DMS114 treated with DMSO at 0.1 percent for 48 hours (cell line): ENCODE data around the gene ATAD3C.

Experiments used
- DNase-seq: peaks from one replicate; lab custom pipeline; 2025; ENCODE audit not compliant: unreplicated experiment; lab: John Stamatoyannopoulos, UW

Gene ATAD3C

GRCh38 chr1:1430114-1430982, 19.1 kb upstream of the ATAD3C start:
- no peak for DNase-seq

DNA sequence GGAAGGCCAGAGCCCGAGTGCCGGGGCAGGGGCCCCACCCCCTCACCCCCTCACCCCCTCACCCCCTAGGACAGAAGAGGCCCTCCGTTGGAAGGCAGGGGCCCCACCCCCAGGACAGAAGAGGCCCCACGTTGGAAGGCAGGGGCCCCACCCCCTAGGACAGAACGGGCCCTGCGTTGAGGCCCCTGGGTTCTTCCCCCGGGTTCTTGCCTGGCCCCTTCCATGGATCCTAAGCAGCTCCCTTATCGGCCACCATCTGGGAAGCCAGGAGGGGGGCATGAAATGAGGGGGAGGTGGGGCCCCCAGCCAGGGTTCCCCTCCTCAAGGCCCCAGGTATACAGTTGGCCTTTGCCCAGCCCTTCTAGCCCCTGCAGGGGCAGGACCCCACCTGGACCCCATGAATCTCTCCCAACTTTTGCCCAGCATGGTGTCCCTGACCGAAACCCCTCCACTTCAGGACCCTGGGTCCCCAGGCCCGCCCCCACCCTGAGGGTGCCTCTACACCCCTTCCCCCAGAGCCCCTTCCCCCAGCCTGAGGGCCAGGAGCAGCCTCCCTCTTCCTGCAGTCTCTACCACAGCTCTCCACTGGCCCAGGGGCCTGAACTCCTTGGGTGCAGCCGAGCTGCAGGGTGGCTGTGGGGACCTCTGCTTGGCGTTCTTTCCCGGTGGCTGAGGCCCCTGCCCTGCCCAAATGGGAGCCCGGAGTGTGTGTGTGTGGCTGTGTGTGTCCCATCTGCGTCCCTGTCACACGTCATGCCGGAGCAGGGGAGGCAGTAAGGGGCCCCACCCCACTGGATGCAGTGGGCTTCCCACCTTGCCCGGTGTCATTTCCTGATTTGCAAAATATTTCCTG, 18.3 kb upstream of the ATAD3C start:
- no peak for DNase-seq

DNA sequence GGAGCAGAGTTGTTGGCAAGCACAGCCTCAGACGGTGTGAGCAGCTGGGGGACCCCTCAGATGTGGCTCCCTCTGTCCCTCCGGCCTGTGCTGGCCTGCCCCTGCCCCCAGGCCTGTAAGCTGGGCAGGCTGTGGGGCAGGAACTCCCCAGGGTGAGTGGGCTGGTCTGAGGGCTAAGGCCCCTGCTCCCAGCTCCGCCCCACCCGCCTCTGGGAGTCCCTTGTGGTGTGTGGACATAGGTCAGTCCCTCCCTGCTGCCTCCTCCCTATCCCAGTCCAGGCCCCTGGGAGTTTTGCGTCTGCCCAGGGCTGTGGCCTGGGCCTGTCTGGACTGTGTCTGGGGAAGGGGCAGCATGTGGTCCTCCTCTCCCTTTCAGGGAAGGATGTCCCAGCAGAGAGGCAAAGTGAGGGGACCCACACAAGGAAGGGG, 17.6 kb upstream of the ATAD3C start:
- DNase-seq = no peak

- DNase-seq = no peak
These were observed 17.1 kb upstream of the ATAD3C start for GRCh38 chr1:1432274-1432950.

GRCh38 chr1:1432951-1433803, 16.3 kb upstream of the ATAD3C start:
- no peak for DNase-seq

GRCh38 chr1:1433804-1434130, 15.7 kb upstream of the ATAD3C start:
- DNase-seq = no peak

- no peak for DNase-seq
These were observed 15.2 kb upstream of the ATAD3C start for GRCh38 chr1:1434131-1434823.

DNA sequence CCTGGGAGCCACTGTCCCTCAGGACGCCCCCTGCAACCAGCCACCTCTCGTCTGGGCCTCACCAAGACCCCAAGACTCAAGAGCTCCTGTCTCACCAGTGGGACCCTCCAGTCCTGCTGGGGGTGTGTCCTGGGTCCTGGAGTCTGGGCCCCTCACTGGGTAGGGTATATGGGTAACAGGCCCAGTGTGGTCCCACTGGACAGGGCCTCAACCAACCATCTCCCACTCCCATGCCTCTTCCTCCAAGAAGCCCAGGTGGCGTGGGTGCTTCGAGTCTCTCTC, 14.7 kb upstream of the ATAD3C start:
- DNase-seq = no peak

- no peak for DNase-seq
These were observed 14.2 kb upstream of the ATAD3C start, which contains the start of gene VWA1 for GRCh38 chr1:1435106-1435903. Gene VWA1, plus strand, starts transcription at chr1:1435690. Its CDS starts 59 bp downstream, at chr1:1435749.

- DNase-seq = no peak
These were observed 13.4 kb upstream of the ATAD3C start for GRCh38 chr1:1435911-1436629.

GRCh38 chr1:1436630-1437032, 12.9 kb upstream of the ATAD3C start:
- DNase-seq = no peak

GRCh38 chr1:1437033-1437903, 12.2 kb upstream of the ATAD3C start:
- no peak for DNase-seq

DNA sequence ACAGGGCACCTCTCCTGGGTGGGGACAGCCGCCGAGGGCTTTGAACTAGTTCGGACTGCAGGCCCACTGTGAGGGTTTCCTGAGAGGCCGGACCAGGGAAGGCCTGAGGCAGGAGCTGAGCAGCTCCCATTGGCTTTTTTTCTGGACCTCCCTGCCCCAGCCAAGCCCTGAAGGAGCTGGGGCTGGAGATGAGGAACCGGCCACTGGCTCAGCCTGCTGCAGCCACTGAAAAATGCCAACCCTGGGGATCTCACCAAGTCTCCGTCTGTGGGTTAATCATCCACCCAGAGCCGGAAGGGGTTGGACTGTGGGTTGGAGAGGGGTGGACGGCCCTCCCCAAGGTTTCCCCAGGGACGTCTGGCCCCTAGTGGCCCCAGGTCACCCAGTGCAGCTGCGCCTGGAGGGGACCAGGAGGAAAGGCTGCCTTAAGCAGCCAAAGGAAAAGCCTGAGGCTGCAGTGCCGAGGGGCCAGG, 11.5 kb upstream of the ATAD3C start:
- DNase-seq = no peak

DNA sequence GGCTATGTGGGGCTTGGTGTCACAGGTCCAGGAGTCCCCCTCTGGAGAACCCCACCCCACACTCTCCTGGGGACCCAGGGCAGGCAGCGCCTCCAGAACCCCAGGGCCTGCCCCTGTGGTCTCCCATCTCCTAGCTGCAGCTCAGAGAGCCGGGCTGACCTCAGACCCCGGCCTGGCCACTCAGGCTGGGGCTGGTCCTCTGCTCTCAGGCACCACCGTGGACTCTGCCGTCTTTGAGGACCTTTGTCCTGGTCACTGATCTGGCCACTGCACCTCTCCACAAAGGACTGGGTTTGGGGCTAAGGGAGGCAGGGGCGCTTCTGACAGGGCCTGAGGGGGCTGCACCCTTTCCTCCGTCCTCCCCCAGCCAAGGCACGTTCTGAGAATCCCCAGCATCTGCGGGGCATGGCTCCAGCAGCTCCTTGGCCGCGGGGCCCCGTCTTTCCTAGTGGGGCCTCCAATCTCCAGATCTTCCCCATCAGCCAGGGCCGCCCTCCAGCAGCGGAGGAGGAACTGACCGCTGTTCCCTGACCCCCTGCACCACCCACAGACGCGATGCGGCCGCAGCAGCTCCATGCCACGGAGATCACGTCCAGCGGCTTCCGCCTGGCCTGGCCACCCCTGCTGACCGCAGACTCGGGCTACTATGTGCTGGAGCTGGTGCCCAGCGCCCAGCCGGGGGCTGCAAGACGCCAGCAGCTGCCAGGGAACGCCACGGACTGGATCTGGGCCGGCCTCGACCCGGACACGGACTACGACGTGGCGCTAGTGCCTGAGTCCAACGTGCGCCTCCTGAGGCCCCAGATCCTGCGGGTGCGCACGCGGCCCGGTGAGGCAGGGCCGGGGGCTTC, 10.7 kb upstream of the ATAD3C start:
- no peak for DNase-seq

GRCh38 chr1:1439546-1440261, 9.8 kb upstream of the ATAD3C start:
- DNase-seq = no peak
